MM.1S (cell line): ENCODE results near the gene CCDC88C.

Source experiments
- DNase-seq: peaks from one replicate; pipeline ENCODE4 v3.0.0-alpha.2; 2015
- H2AFZ ChIP-seq: fragments of 300-600 bp; sonication (generic); 2 replicates; pipeline ENCODE4 v1.6.0; 2016; ENCODE audit warnings: antibody characterized with exemption, low read length
- H3F3A ChIP-seq: fragments of 300-600 bp; sonication (generic); 2 replicates; pipeline ENCODE4 v1.6.1; 2016; ENCODE audit warnings: mild to moderate bottlenecking, antibody characterized with exemption, low read length, moderate library complexity, mixed read lengths; ENCODE audit not compliant: insufficient read depth
- H3K27ac ChIP-seq: fragments of 300-600 bp; sonication (generic); 2 replicates; pipeline ENCODE4 v1.5.1; 2016; ENCODE audit warnings: mild to moderate bottlenecking, low read length
- H3K27me3 ChIP-seq: fragments of 300-600 bp; sonication (generic); replicated peaks from 2 replicates; pipeline ENCODE4 v1.6.0; 2016; ENCODE audit warnings: low read length; ENCODE audit not compliant: insufficient read depth
- H3K36me3 ChIP-seq: fragments of 300-600 bp; sonication (generic); replicated peaks from 2 replicates; pipeline ENCODE4 v1.6.1; 2016; ENCODE audit warnings: mild to moderate bottlenecking, low read length, mixed read lengths; ENCODE audit not compliant: insufficient read depth
- H3K4me1 ChIP-seq: fragments of 300-600 bp; sonication (generic); 2 replicates; pipeline ENCODE4 v1.6.1; 2016; ENCODE audit warnings: low read length, mixed read lengths
- H3K4me2 ChIP-seq: fragments of 300-600 bp; sonication (generic); 2 replicates; pipeline ENCODE4 v1.6.0; 2016; ENCODE audit warnings: low read depth, low read length
- H3K4me3 ChIP-seq: fragments of 300-600 bp; sonication (generic); 2 replicates; pipeline ENCODE4 v1.5.1; 2016; ENCODE audit warnings: low read length, mixed read lengths
- H3K79me2 ChIP-seq: fragments of 300-600 bp; sonication (generic); 2 replicates; pipeline ENCODE4 v1.6.1; 2016; ENCODE audit warnings: mixed run types, low read length, mixed read lengths
- H3K9ac ChIP-seq: fragments of 300-600 bp; sonication (generic); 2 replicates; pipeline ENCODE4 v1.6.1; 2016; ENCODE audit warnings: low read length, mixed read lengths
- H3K9me2 ChIP-seq: fragments of 300-600 bp; sonication (generic); replicated peaks from 2 replicates; pipeline ENCODE4 v1.6.1; 2016; ENCODE audit warnings: mild to moderate bottlenecking, low read length, mixed read lengths; ENCODE audit not compliant: insufficient read depth
- H3K9me3 ChIP-seq: fragments of 300-600 bp; sonication (generic); replicated peaks from 2 replicates; pipeline ENCODE4 v1.6.1; 2016; ENCODE audit warnings: mild to moderate bottlenecking, low read length, mixed read lengths; ENCODE audit not compliant: insufficient read depth
- H4K20me1 ChIP-seq: fragments of 300-600 bp; sonication (generic); 2 replicates; pipeline ENCODE4 v1.6.1; 2016; ENCODE audit warnings: mild to moderate bottlenecking, low read length, moderate library complexity, mixed read lengths; ENCODE audit not compliant: insufficient read depth
- CTCF ChIP-seq: fragments of 300-600 bp; sonication (generic); IDR thresholded peaks from 2 replicates; pipeline ENCODE4 v1.5.1; 2016; ENCODE audit warnings: antibody characterized with exemption, low read length, mixed read lengths
- EZH2 ChIP-seq: fragments of 300-600 bp; sonication (generic); optimal IDR thresholded peaks from 2 replicates; pipeline ENCODE3; 2017; ENCODE audit warnings: low read depth, mild to moderate bottlenecking, antibody characterized with exemption, low read length, mixed read lengths
- EZH2phosphoT487 ChIP-seq: fragments of 300-600 bp; sonication (generic); IDR thresholded peaks from 2 replicates; pipeline ENCODE4 v1.6.1; 2018; ENCODE audit warnings: antibody characterized with exemption, low read length

Gene CCDC88C

GRCh38 chr14:91413547-91414474, 3.8 kb downstream of the CCDC88C start:
- Histone ChIP-seq H3K36me3 (no peaks in the 10 kb centered on the region), H3K4me2 (peak overlapping the region; percentile 77), H3K9me2 (no peaks in the 10 kb centered on the region), H4K20me1 (no peaks in the 10 kb centered on the region), H2AFZ (no peak overlapping the region), H3K9me3 (no peaks in the 10 kb centered on the region), H3K4me1 (peaks cover 28% of the 10 kb centered on the region), H3K27me3 (no peaks in the 10 kb centered on the region), H3K79me2 (peaks cover 84% of the 10 kb centered on the region), H3K4me3 (peak overlapping the region; percentile 79), H3F3A (peaks cover 57% of the 10 kb centered on the region), H3K9ac (peak overlapping the region; percentile 99), H3K27ac (peak overlapping the region; percentile 100)
- no peak for TF ChIP-seq CTCF
- no peak for TF ChIP-seq EZH2phosphoT487
- no peak for TF ChIP-seq EZH2
- DNase-seq, result peak; percentile 85

- no peaks in the 10 kb centered on the region for H3K9me2 ChIP-seq
- peaks cover 93% of the 10 kb centered on the region for H3K79me2 ChIP-seq
- H3K27ac ChIP-seq, result peak overlapping the region; percentile 100
- H3K4me2 ChIP-seq, result peak overlapping the region; percentile 77
- peak; percentile 46 for DNase-seq
- peaks cover 37% of the 10 kb centered on the region for H3K4me1 ChIP-seq
- peak overlapping the region; percentile 99 for H3K9ac ChIP-seq
- no peaks in the 10 kb centered on the region for H3K36me3 ChIP-seq
- TF ChIP-seq EZH2phosphoT487 (no peak), EZH2 (no peak), CTCF (no peak)
- peaks cover 50% of the 10 kb centered on the region for H3F3A ChIP-seq
- no peaks in the 10 kb centered on the region for H3K27me3 ChIP-seq
- no peaks in the 10 kb centered on the region for H3K9me3 ChIP-seq
- H4K20me1 ChIP-seq, result 0 out of 2 replicates have a peak, but pooled peaks cover 3% of the 10 kb centered on the region
- peak overlapping the region; percentile 79 for H3K4me3 ChIP-seq
- no peak overlapping the region for H2AFZ ChIP-seq
These were observed 4.7 kb downstream of the CCDC88C start for GRCh38 chr14:91412939-91413338.

GRCh38 chr14:91410771-91411536, 6.7 kb downstream of the CCDC88C start:
- peak overlapping the region; percentile 100 for H3K27ac ChIP-seq
- H3K4me3 ChIP-seq, result peak overlapping the region; percentile 39
- H3K27me3 ChIP-seq, result no peaks in the 10 kb centered on the region
- H4K20me1 ChIP-seq, result peaks cover 5% of the 10 kb centered on the region
- no peaks in the 10 kb centered on the region for H3K36me3 ChIP-seq
- peaks cover 100% of the 10 kb centered on the region for H3K79me2 ChIP-seq
- DNase-seq, result no peak
- no peak overlapping the region for H2AFZ ChIP-seq
- H3K4me1 ChIP-seq, result peaks cover 55% of the 10 kb centered on the region
- peaks cover 38% of the 10 kb centered on the region for H3F3A ChIP-seq
- TF ChIP-seq EZH2phosphoT487 (no peak), CTCF (no peak), EZH2 (no peak)
- H3K9ac ChIP-seq, result peak overlapping the region; percentile 99
- H3K4me2 ChIP-seq, result peak overlapping the region; percentile 77
- H3K9me2 ChIP-seq, result no peaks in the 10 kb centered on the region
- H3K9me3 ChIP-seq, result no peaks in the 10 kb centered on the region
